IMR-90 (cell line): ENCODE data around the gene STARD13. TPM values are rescaled to one million over a fixed set of nuclear protein-coding genes. Genes with fewer than 3 reads are reported as not detected.

Source experiments
- ATAC-seq: fragments of 200-7000 bp; cut with Tn5 transposase; 2 replicates; pipeline ENCODE4 v1.9.1; 2020; ENCODE audit warnings: low read depth, mild to moderate bottlenecking, moderate library complexity
- BruUV-seq: library from RNA; stranded (reverse); fragments of 400-500 nt; replicated peaks from 2 replicates; lab custom pipeline; 2021; lab: Mats Ljungman, UMichigan
- CTCF ChIA-PET: fragments of 300-600 bp; formaldehyde crosslinking; extraction: SDS; loops from one replicate; lab custom pipeline; 2021; ENCODE audit warnings: antibody characterized with exemption; lab: Yijun Ruan, JAX
- POLR2A ChIA-PET: fragments of 300-600 bp; sonication (Branson Sonifier 250); formaldehyde crosslinking; loops from one replicate; lab custom pipeline; 2022; ENCODE audit warnings: antibody characterized with exemption; ENCODE audit not compliant: unreplicated experiment; lab: Charles Lee
- DNase-seq: peaks from one replicate; pipeline ENCODE4 v3.0.0; 2013
- H2AFZ ChIP-seq: replicated peaks from 2 replicates; pipeline ENCODE3; 2013; ENCODE audit warnings: low read length, mild to moderate bottlenecking; ENCODE audit not compliant: poor library complexity
- H2AK5ac ChIP-seq: 2 replicates; pipeline ENCODE4 v1.6.1; 2013; ENCODE audit warnings: low read depth, low read length, inconsistent platforms
- H2AK9ac ChIP-seq: replicated peaks from 2 replicates; pipeline ENCODE3; 2013; ENCODE audit warnings: mild to moderate bottlenecking, low read depth, low read length, moderate library complexity; ENCODE audit not compliant: poor library complexity
- H2BK120ac ChIP-seq: 2 replicates; pipeline ENCODE4 v1.6.1; 2013; ENCODE audit warnings: low read depth, low read length, inconsistent platforms
- H2BK15ac ChIP-seq: 3 replicates; pipeline ENCODE4 v1.6.1; 2013; ENCODE audit warnings: low read depth, low read length, inconsistent platforms
- H2BK20ac ChIP-seq: 2 replicates; pipeline ENCODE4 v1.6.1; 2013; ENCODE audit warnings: low read depth, mild to moderate bottlenecking, inconsistent platforms, low read length, moderate library complexity
- H2BK5ac ChIP-seq: 2 replicates; pipeline ENCODE4 v1.6.1; 2013; ENCODE audit warnings: mild to moderate bottlenecking, low read depth, low read length, inconsistent platforms; ENCODE audit not compliant: poor library complexity, severe bottlenecking
- H3K14ac ChIP-seq: replicated peaks from 2 replicates; pipeline ENCODE4 v1.6.1; 2013; ENCODE audit warnings: low read depth, low read length, inconsistent platforms
- H3K18ac ChIP-seq: 2 replicates; pipeline ENCODE4 v1.6.1; 2013; ENCODE audit warnings: low read depth, low read length, control low read depth
- H3K23ac ChIP-seq: 2 replicates; pipeline ENCODE4 v1.6.1; 2013; ENCODE audit warnings: low read depth, low read length, inconsistent platforms
- H3K27ac ChIP-seq: 2 replicates; pipeline ENCODE4 v1.5.1; 2013; ENCODE audit warnings: mild to moderate bottlenecking, control low read depth, low read length; ENCODE audit not compliant: insufficient read depth
- H3K27me3 ChIP-seq: 2 replicates; pipeline ENCODE4 v1.6.1; 2013; ENCODE audit warnings: low read length; ENCODE audit not compliant: control insufficient read depth, insufficient read depth
- H3K36me3 ChIP-seq: 2 replicates; pipeline ENCODE4 v1.6.1; 2013; ENCODE audit warnings: low read length, mixed read lengths; ENCODE audit not compliant: control insufficient read depth, insufficient read depth
- H3K4ac ChIP-seq: 2 replicates; pipeline ENCODE4 v1.6.1; 2013; ENCODE audit warnings: low read depth, low read length, inconsistent platforms
- H3K4me1 ChIP-seq: 2 replicates; pipeline ENCODE4 v1.6.1; 2013; ENCODE audit warnings: low read length, mixed read lengths; ENCODE audit not compliant: control insufficient read depth, insufficient read depth
- H3K4me2 ChIP-seq: 2 replicates; pipeline ENCODE4 v1.6.1; 2013; ENCODE audit warnings: low read depth, mild to moderate bottlenecking, control low read depth, low read length, moderate library complexity
- H3K4me3 ChIP-seq: 2 replicates; pipeline ENCODE4 v1.5.1; 2013; ENCODE audit warnings: low read depth, mild to moderate bottlenecking, control low read depth, low read length, moderate library complexity; ENCODE audit not compliant: insufficient read depth
- H3K56ac ChIP-seq: 2 replicates; pipeline ENCODE4 v1.6.1; 2013; ENCODE audit warnings: low read length, inconsistent platforms; ENCODE audit not compliant: insufficient read depth; ENCODE audit errors: extremely low read depth
- H3K79me1 ChIP-seq, 2 experiments: 2 replicates each; pipeline ENCODE4 v1.6.1; 2013; ENCODE audit warnings: low read length in 2 of 2, inconsistent platforms in 1 of 2, low read depth in 1 of 2
- H3K9ac ChIP-seq: 2 replicates; pipeline ENCODE4 v1.6.1; 2013; ENCODE audit warnings: low read depth, low read length, control low read depth
- H3K9me1 ChIP-seq: 2 replicates; pipeline ENCODE4 v1.6.1; 2013; ENCODE audit warnings: low read length, inconsistent platforms; ENCODE audit not compliant: insufficient read depth
- H3K9me3 ChIP-seq: 2 replicates; pipeline ENCODE4 v1.6.1; 2013; ENCODE audit warnings: low read length; ENCODE audit not compliant: control insufficient read depth, insufficient read depth
- H4K20me1 ChIP-seq: 2 replicates; pipeline ENCODE4 v1.6.1; 2013; ENCODE audit warnings: low read length, inconsistent platforms; ENCODE audit not compliant: insufficient read depth
- H4K5ac ChIP-seq: 2 replicates; pipeline ENCODE4 v1.6.1; 2013; ENCODE audit warnings: mild to moderate bottlenecking, low read depth, low read length, control low read depth
- H4K8ac ChIP-seq, 2 experiments: 2 replicates each; pipeline ENCODE4 v1.6.1; 2013; ENCODE audit warnings: low read depth in 2 of 2, low read length in 2 of 2, control low read depth in 1 of 2, inconsistent platforms in 1 of 2
- H4K91ac ChIP-seq: 2 replicates; pipeline ENCODE4 v1.6.1; 2013; ENCODE audit warnings: low read depth, low read length, inconsistent platforms; ENCODE audit not compliant: insufficient read depth
- MAFK ChIP-seq: IDR thresholded peaks from 2 replicates; pipeline ENCODE4 v1.6.1; 2012; ENCODE audit warnings: low read depth, low read length, improper control_type of control experiment
- MXI1 ChIP-seq: IDR thresholded peaks from 2 replicates; pipeline ENCODE4 v1.6.1; 2012; ENCODE audit warnings: low read depth, mild to moderate bottlenecking, low read length, moderate library complexity, borderline replicate concordance
- POLR2A ChIP-seq: IDR thresholded peaks from 2 replicates; pipeline ENCODE4 v1.6.1; 2012; ENCODE audit warnings: mild to moderate bottlenecking, low read depth, low read length
- RAD21 ChIP-seq: IDR thresholded peaks from 2 replicates; pipeline ENCODE4 v1.6.1; 2012; ENCODE audit warnings: low read length, improper control_type of control experiment
- RCOR1 ChIP-seq: IDR thresholded peaks from 2 replicates; pipeline ENCODE4 v1.6.1; 2012; ENCODE audit warnings: mild to moderate bottlenecking, low read length, improper control_type of control experiment; ENCODE audit not compliant: insufficient replicate concordance
- SMC3 ChIP-seq: fragments of 150-350 bp; IDR thresholded peaks from 2 replicates; pipeline ENCODE4 v1.6.1; 2016; ENCODE audit warnings: low read depth, mild to moderate bottlenecking, antibody characterized with exemption, low read length, moderate library complexity
- WGBS, 2 experiments: methylation state at CpG; one replicate each; pipeline versions ENCODE4 v1.1.5 to v1.1.7; 2013; ENCODE audit warnings: missing lambda C conversion rate in 2 of 2; ENCODE audit not compliant: insufficient read length in 1 of 2; ENCODE audit errors: extremely low coverage in 2 of 2; 5-methylcytosine and 5-hydroxymethylcytosine counted together
- dilution Hi-C: fragments of 300-500 bp; cut with HindIII; formaldehyde crosslinking; loops from one replicate; pipeline ENCODE4 v1.14.3; 2018; ENCODE audit warnings: low sequenced_read_pairs; ENCODE audit not compliant: unreplicated experiment
- in situ Hi-C: fragments of 300-500 bp; cut with MboI; formaldehyde crosslinking; loops from 3 replicates; pipeline ENCODE4 v1.14.3; 2019; ENCODE audit warnings: low sequenced_read_pairs, inconsistent platforms, mixed read lengths
- intact Hi-C: fragments of 100-400 bp; cut with micrococcal nuclease; formaldehyde crosslinking; loops from 2 replicates; pipeline ENCODE4 v1.10.0; 2022
- polyA plus RNA-seq, 3 experiments: library from polyadenylated mRNA; depleted of rRNA; stranded (reverse); fragments of >200 nt; gene quantifications; 2 replicates each; pipeline ENCODE4 v1.2.3, GENCODE V29; 2012; ENCODE audit warnings: low replicate concordance in 1 of 3
- total RNA-seq: library from RNA; depleted of rRNA; stranded (reverse); fragments of >200 nt; gene quantifications from 2 replicates; pipeline ENCODE4 v1.2.3, GENCODE V29; 2012
- TF ChIP-seq, protein P1 (sequence below): conservative IDR thresholded peaks from 2 replicates; pipeline ENCODE4 v1.5.1; 2012; ENCODE audit warnings: mild to moderate bottlenecking, low read depth, low read length, improper control_type of control experiment

STARD13 gene
- total and polyA plus RNA-seq, 2 of the 4 experiments (the other 2 are of a cell fraction) = 23.6 to 46.6 TPM

DNA sequence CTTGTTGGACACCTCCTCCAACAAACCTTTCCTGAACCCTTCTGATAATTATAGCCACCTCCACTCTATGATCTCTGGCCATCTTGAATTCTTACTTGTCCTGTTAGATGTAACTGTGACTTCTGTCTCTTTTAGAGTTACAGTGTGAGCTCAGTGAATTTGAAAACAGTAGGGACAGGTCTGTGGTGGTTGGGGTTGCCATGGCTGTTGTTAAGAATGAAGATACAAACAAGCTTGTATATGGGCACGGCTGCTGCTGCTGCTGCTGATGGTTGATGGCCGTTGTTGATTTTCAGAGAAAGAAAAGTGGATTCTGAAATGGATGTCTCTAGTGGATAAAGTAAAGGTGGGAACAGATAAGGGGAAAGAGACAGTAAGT is 101.5 kb downstream of the STARD13 start:
- Histone ChIP-seq H4K91ac (no peak overlapping the region), H4K8ac (0 out of 4 replicates have a peak overlapping the region, but pooled peaks of 1 of the 2 experiments have one; percentile 22), H3K27me3 (no peaks in the 10 kb centered on the region), H2AK5ac (no peak overlapping the region), H2BK120ac (peak overlapping the region; percentile 8; the same call in 1 of the 2 replicates), H4K5ac (no peak overlapping the region), H2BK20ac (0 out of 2 replicates have a peak overlapping the region, but pooled peaks have one; percentile 29), H3K9ac (no peak overlapping the region), H2AK9ac (no peak overlapping the region), H3K27ac (no peak overlapping the region), H3K36me3 (peaks cover 9% of the 10 kb centered on the region), H3K4me2 (no peak overlapping the region), H3K79me1 (peaks cover 51 to 84% of the 10 kb centered on the region in 2 experiments), H3K18ac (no peak overlapping the region; the same call in 1 of the 2 replicates), H2BK5ac (no peak overlapping the region), H3K56ac (no peak overlapping the region), H3K9me1 (peaks cover 47% of the 10 kb centered on the region), H3K4ac (no peak overlapping the region), H3K23ac (no peak overlapping the region; the same call in 1 of the 2 replicates), H3K4me3 (no peak overlapping the region), H4K20me1 (peaks cover 43% of the 10 kb centered on the region), H3K14ac (no peak overlapping the region; the same call in 1 of the 2 replicates), H3K9me3 (no peaks in the 10 kb centered on the region), H2AFZ (no peak overlapping the region), H2BK15ac (peak overlapping the region; percentile 22; the same call in 1 of the 3 replicates), H3K4me1 (peaks cover 33% of the 10 kb centered on the region)
- BruUV-seq = no TSS peak
- ATAC-seq = no peak
- dilution Hi-C loops (no loop called here), intact Hi-C loops (no loop called here), in situ Hi-C loops (no loop called here)
- ChIA-PET POLR2A (no interaction called here), CTCF (interaction anchor here (0.6 to 1.2 kb wide), 2 partner anchors 23 to 202 kb away, joined by 3 read pairs; no protein-coding TSS in a partner anchor)
- no peak for DNase-seq
- TF ChIP-seq MAFK (no peak), RCOR1 (no peak), SMC3 (no peak), POLR2A (no peak), RAD21 (no peak), MXI1 (no peak)
- TF ChIP-seq, protein P1, sequence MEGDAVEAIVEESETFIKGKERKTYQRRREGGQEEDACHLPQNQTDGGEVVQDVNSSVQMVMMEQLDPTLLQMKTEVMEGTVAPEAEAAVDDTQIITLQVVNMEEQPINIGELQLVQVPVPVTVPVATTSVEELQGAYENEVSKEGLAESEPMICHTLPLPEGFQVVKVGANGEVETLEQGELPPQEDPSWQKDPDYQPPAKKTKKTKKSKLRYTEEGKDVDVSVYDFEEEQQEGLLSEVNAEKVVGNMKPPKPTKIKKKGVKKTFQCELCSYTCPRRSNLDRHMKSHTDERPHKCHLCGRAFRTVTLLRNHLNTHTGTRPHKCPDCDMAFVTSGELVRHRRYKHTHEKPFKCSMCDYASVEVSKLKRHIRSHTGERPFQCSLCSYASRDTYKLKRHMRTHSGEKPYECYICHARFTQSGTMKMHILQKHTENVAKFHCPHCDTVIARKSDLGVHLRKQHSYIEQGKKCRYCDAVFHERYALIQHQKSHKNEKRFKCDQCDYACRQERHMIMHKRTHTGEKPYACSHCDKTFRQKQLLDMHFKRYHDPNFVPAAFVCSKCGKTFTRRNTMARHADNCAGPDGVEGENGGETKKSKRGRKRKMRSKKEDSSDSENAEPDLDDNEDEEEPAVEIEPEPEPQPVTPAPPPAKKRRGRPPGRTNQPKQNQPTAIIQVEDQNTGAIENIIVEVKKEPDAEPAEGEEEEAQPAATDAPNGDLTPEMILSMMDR = no peak
- 95% methylated on average over 2 of the region's 2 CpGs; no CpG with 5 or more reads in 1 of the 2 experiments for WGBS, 2 experiments
